Fibroblast of lung (primary cell): Measurements from ENCODE around the gene IL15RA.

Experiments used
- EZH2 ChIP-seq: IDR thresholded peaks from 2 replicates; pipeline ENCODE4 v1.5.1; 2012; ENCODE audit warnings: low read length, control low read depth, mild to moderate bottlenecking; ENCODE audit errors: missing control alignments
- TF ChIP-seq, protein P1 (sequence below), 2 donors: IDR thresholded peaks in 1 of 2; conservative IDR thresholded peaks in 1 of 2; 1 replicate in 1 of 2; 2 replicates in 1 of 2; pipeline ENCODE4 v1.5.1; 2011 to 2012; ENCODE audit warnings: low read length in 2 of 2, control low read depth in 1 of 2, inconsistent platforms in 1 of 2, low read depth in 1 of 2, mild to moderate bottlenecking in 1 of 2

- TF ChIP-seq, protein P1, sequence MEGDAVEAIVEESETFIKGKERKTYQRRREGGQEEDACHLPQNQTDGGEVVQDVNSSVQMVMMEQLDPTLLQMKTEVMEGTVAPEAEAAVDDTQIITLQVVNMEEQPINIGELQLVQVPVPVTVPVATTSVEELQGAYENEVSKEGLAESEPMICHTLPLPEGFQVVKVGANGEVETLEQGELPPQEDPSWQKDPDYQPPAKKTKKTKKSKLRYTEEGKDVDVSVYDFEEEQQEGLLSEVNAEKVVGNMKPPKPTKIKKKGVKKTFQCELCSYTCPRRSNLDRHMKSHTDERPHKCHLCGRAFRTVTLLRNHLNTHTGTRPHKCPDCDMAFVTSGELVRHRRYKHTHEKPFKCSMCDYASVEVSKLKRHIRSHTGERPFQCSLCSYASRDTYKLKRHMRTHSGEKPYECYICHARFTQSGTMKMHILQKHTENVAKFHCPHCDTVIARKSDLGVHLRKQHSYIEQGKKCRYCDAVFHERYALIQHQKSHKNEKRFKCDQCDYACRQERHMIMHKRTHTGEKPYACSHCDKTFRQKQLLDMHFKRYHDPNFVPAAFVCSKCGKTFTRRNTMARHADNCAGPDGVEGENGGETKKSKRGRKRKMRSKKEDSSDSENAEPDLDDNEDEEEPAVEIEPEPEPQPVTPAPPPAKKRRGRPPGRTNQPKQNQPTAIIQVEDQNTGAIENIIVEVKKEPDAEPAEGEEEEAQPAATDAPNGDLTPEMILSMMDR (conservative IDR thresholded peaks at IDR 0.05 in 1 of 2, IDR thresholded peaks at IDR 0.05 in 1 of 2; ENCODE audit: low read depth in 1 of 2, low read length in 2 of 2), result no peak
- no peak for TF ChIP-seq EZH2
Observed at GRCh38 chr10:6019010-6019782, 41.9 kb upstream of the IL15RA start.
